ENCODE measurements around the gene MTM1. TPM values are rescaled to one million over a fixed set of nuclear protein-coding genes. Genes with fewer than 3 reads are reported as not detected.

The MTM1 gene
- polyA plus RNA-seq, 2 of the 4 experiments (the other 2 are of a cell fraction) = 8.5 to 9.0 TPM

DNA sequence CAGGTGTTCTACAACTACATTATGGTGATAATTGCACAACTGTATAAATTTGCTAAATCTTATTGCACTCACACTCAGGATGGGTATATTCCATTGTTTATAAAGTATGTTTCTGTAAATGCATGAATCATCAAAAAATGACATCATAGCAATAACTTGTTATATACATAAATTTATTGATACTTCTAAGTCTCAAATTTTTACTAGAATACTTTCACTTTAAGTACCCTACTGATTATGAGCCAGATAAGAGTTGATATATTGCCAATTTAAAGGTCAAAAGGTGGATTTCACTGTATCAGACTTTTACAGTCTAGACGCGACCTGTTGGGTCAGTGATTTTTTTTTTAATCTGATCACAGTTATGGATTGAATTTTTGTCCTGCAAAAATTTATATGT lies 87.4 kb downstream of the MTM1 start:
- POLR2A ChIA-PET = no interaction called here
- no peak for FAIRE-seq

DNA sequence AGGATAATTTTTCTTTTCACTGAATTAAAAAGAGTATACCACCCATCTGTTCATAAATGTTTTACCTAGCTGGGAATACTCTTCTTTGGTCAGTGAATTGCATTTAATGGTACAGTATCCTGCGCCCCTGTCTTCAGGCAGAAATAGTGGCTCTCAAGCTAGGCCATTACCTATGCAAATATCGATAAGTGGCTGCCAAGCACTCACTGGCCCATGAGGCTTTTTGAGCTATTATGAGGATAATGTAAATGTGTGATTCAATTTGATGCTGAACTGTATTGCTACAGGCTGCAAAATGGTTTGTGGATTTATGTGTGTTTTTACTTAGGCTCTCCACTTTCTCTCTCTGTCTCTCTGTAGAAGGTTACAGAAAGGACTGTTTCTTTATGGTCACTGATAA lies 94.7 kb downstream of the MTM1 start:
- FAIRE-seq = peak; percentile 82
- WGBS (ENCODE audit: missing lambda C conversion rate) = 100% methylated on average over 2 of the region's 2 CpGs

More for the DNA sequence above, 87.4 kb downstream of the MTM1 start:
- ATAC-seq = no peak
- WGBS (ENCODE audit: missing lambda C conversion rate) = 88% methylated on average over 2 of the region's 2 CpGs
- Histone ChIP-seq H3K27ac (no peak overlapping the region), H3K9me3 (no peaks in the 10 kb centered on the region), H3K4me3 (no peak overlapping the region), H3K4me1 (no peaks in the 10 kb centered on the region), H3K4me2 (no peak overlapping the region)
- CTCF ChIA-PET = no interaction called here
- TF ChIP-seq MAFK (IDR thresholded peaks at IDR 0.05; ENCODE audit: partially characterized antibody) (peak; percentile 54), RFX5 (IDR thresholded peaks at IDR 0.05) (no peak)
- DNase-seq (ENCODE audit: low read depth in 1 of 2, low spot score in 1 of 2) = no peak

GRCh38 chrX:150664290-150664689 lies 95.9 kb downstream of the MTM1 start:
- no peak for ATAC-seq

More for the DNA sequence above, 94.7 kb downstream of the MTM1 start:
- no peak for DNase-seq (ENCODE audit: low read depth in 1 of 2, low spot score in 1 of 2)
- Histone ChIP-seq H3K4me2 (no peak overlapping the region), H3K9me3 (no peaks in the 10 kb centered on the region), H3K27ac (no peak overlapping the region), H3K4me1 (no peaks in the 10 kb centered on the region), H3K4me3 (no peak overlapping the region)
- ChIA-PET CTCF (interaction anchor here (2.1 kb wide), 1 partner anchor 119 kb away, joined by 5 read pairs; no protein-coding TSS in a partner anchor), POLR2A (no interaction called here)
- TF ChIP-seq MAFK (IDR thresholded peaks at IDR 0.05; ENCODE audit: partially characterized antibody) (no peak), KDM5A (IDR thresholded peaks at IDR 0.05) (no peak), PHF8 (IDR thresholded peaks at IDR 0.05; ENCODE audit: borderline replicate concordance, low read depth) (no peak), KDM1A (IDR thresholded peaks at IDR 0.05; ENCODE audit: low read depth) (no peak), SREBF2 (IDR thresholded peaks at IDR 0.05) (no peak), RAD21 (conservative IDR thresholded peaks at IDR 0.05 in 1 of 2, IDR thresholded peaks at IDR 0.05 in 1 of 2) (no peak), HEYL (CRISPR knock-in tag; IDR thresholded peaks at IDR 0.05) (no peak), RNF2 (IDR thresholded peaks at IDR 0.05; ENCODE audit: borderline replicate concordance, low read depth) (no peak)
- TF ChIP-seq, protein P1, sequence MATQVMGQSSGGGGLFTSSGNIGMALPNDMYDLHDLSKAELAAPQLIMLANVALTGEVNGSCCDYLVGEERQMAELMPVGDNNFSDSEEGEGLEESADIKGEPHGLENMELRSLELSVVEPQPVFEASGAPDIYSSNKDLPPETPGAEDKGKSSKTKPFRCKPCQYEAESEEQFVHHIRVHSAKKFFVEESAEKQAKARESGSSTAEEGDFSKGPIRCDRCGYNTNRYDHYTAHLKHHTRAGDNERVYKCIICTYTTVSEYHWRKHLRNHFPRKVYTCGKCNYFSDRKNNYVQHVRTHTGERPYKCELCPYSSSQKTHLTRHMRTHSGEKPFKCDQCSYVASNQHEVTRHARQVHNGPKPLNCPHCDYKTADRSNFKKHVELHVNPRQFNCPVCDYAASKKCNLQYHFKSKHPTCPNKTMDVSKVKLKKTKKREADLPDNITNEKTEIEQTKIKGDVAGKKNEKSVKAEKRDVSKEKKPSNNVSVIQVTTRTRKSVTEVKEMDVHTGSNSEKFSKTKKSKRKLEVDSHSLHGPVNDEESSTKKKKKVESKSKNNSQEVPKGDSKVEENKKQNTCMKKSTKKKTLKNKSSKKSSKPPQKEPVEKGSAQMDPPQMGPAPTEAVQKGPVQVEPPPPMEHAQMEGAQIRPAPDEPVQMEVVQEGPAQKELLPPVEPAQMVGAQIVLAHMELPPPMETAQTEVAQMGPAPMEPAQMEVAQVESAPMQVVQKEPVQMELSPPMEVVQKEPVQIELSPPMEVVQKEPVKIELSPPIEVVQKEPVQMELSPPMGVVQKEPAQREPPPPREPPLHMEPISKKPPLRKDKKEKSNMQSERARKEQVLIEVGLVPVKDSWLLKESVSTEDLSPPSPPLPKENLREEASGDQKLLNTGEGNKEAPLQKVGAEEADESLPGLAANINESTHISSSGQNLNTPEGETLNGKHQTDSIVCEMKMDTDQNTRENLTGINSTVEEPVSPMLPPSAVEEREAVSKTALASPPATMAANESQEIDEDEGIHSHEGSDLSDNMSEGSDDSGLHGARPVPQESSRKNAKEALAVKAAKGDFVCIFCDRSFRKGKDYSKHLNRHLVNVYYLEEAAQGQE (IDR thresholded peaks at IDR 0.05) = no peak
- TF ChIP-seq, protein P2, sequence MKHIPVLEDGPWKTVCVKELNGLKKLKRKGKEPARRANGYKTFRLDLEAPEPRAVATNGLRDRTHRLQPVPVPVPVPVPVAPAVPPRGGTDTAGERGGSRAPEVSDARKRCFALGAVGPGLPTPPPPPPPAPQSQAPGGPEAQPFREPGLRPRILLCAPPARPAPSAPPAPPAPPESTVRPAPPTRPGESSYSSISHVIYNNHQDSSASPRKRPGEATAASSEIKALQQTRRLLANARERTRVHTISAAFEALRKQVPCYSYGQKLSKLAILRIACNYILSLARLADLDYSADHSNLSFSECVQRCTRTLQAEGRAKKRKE (CRISPR knock-in tag; IDR thresholded peaks at IDR 0.05; ENCODE audit: low read depth) = no peak
- no peak for ATAC-seq

More at GRCh38 chrX:150664290-150664689, 95.9 kb downstream of the MTM1 start:
- Histone ChIP-seq H3K4me2 (no peak overlapping the region), H3K4me3 (no peak overlapping the region), H3K4me1 (no peaks in the 10 kb centered on the region), H3K9me3 (no peaks in the 10 kb centered on the region), H3K27ac (no peak overlapping the region)
- DNase-seq (ENCODE audit: low read depth in 1 of 2, low spot score in 1 of 2) (no peak), FAIRE-seq (no peak)
- ChIA-PET POLR2A (no interaction called here), CTCF (interaction anchor here (0.9 to 1.0 kb wide), 2 partner anchors 18 to 20 kb away, joined by 3 to 4 read pairs; no protein-coding TSS in a partner anchor)
- TF ChIP-seq ZSCAN20 (CRISPR knock-in tag; IDR thresholded peaks at IDR 0.05) = no peak
- TF ChIP-seq EHF (CRISPR knock-in tag; IDR thresholded peaks at IDR 0.05) = no peak
- no peak for TF ChIP-seq TFCP2L1 (CRISPR knock-in tag; IDR thresholded peaks at IDR 0.05)
- no peak for TF ChIP-seq HOXB13 (CRISPR knock-in tag; IDR thresholded peaks at IDR 0.05; ENCODE audit: low read depth)
- no peak for TF ChIP-seq ZC3H11A (IDR thresholded peaks at IDR 0.05)
- TF ChIP-seq CBX2 (IDR thresholded peaks at IDR 0.05; ENCODE audit: borderline replicate concordance, low read depth) = no peak
- TF ChIP-seq, protein P2 (CRISPR knock-in tag; IDR thresholded peaks at IDR 0.05; ENCODE audit: low read depth) = no peak
- TF ChIP-seq, protein P1 (IDR thresholded peaks at IDR 0.05) = no peak
- TF ChIP-seq RNF2 (IDR thresholded peaks at IDR 0.05; ENCODE audit: borderline replicate concordance, low read depth) = no peak
- TF ChIP-seq, protein P3, sequence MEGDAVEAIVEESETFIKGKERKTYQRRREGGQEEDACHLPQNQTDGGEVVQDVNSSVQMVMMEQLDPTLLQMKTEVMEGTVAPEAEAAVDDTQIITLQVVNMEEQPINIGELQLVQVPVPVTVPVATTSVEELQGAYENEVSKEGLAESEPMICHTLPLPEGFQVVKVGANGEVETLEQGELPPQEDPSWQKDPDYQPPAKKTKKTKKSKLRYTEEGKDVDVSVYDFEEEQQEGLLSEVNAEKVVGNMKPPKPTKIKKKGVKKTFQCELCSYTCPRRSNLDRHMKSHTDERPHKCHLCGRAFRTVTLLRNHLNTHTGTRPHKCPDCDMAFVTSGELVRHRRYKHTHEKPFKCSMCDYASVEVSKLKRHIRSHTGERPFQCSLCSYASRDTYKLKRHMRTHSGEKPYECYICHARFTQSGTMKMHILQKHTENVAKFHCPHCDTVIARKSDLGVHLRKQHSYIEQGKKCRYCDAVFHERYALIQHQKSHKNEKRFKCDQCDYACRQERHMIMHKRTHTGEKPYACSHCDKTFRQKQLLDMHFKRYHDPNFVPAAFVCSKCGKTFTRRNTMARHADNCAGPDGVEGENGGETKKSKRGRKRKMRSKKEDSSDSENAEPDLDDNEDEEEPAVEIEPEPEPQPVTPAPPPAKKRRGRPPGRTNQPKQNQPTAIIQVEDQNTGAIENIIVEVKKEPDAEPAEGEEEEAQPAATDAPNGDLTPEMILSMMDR (IDR thresholded peaks at IDR 0.05) = no peak
- 61% methylated on average over 2 of the region's 2 CpGs for WGBS (ENCODE audit: missing lambda C conversion rate)

All from A549 (cell line).